ENCODE results near the gene DNAJC5G.
"Not testable (repeated sequence)": the region's sequence is repeated elsewhere in the genome, so short reads cannot be mapped to it uniquely, and the experiment has no call there.

The DNAJC5G gene

GRCh38 chr2:27272537-27273522 lies 2.4 kb upstream of the DNAJC5G start:
- DNase-seq (ENCODE audit: extremely low read depth in 1 of 2, low read depth in 1 of 2), result not testable (repeated sequence)

GRCh38 chr2:27278010-27278409 lies 2.8 kb downstream of the DNAJC5G start:
- no peak for DNase-seq (ENCODE audit: extremely low read depth in 1 of 2, low read depth in 1 of 2)

DNA sequence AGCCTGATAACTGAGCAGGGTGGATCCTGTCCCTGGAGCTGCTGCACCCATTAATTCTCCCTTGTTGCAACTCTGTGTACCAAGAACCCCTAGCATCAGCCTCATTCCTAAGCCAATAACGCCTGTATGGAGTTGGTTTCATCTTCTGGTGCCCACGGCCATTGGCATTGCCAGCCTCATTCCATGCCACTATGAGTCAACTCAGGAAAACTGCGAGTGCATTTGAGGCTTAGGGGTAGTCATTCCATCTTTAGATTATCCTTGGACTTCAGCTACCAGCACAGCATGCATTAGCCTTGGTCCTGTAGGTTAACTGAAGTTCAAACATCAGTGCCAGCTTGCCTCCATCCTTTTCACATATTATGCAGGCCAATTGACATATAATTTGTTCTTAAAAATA lies 5.6 kb downstream of the DNAJC5G start:
- DNase-seq (ENCODE audit: extremely low read depth in 1 of 2, low read depth in 1 of 2), result no peak

- no peak for DNase-seq (ENCODE audit: extremely low read depth in 1 of 2, low read depth in 1 of 2)
Measured at GRCh38 chr2:27281442-27281841, 6.2 kb downstream of the DNAJC5G start.

- DNase-seq (ENCODE audit: extremely low read depth in 1 of 2, low read depth in 1 of 2), result no peak
Measured at GRCh38 chr2:27281855-27282559, 6.8 kb downstream of the DNAJC5G start, which contains the start of gene TRIM54. TRIM54 (plus strand) TSS chr2:27282429; CDS start chr2:27282732, 303 bp downstream.

GRCh38 chr2:27282892-27283291 lies 7.7 kb downstream of the DNAJC5G start:
- DNase-seq (ENCODE audit: extremely low read depth in 1 of 2, low read depth in 1 of 2), result no peak

- no peak for DNase-seq (ENCODE audit: extremely low read depth in 1 of 2, low read depth in 1 of 2)
Measured at GRCh38 chr2:27284996-27285395, 9.8 kb downstream of the DNAJC5G start.

DNA sequence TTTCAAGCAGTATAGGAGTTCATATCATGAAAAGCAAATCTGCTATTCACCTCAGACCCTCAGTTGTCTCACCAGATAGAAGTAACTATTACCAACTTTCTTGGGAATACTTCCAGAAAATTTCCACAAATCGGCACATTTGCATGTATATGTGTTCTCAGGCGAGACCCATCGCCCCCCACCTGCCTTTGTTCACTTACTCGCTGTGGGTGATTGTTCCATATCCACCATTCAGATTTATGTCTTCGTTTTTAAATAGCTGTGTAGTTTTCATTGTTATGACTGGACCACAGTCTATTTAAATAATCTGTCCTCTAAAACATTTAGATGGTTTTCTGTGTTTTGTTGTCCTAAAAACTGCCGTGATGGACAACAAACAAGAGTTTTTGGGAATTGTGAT lies 10.2 kb downstream of the DNAJC5G start:
- no peak for DNase-seq (ENCODE audit: extremely low read depth in 1 of 2, low read depth in 1 of 2)

DNA sequence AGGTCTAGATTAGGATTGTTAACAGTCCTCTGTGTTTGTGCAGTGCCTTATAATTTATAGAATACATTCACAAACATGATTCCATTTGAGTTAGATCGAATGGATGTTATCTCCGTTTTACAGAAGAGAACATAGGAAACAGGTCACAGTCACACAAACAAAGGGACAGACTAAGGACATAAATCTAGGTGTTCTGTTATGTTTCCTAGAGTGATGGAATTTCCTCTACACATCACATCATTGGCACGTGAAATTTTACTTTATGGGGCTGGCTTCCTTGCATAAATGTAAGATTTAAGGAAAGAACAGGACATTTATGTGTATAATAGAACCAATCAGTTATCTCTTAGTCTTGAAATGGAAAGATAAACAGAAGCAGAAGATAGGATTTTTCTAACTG lies 13.4 kb downstream of the DNAJC5G start:
- no peak for DNase-seq (ENCODE audit: extremely low read depth in 1 of 2, low read depth in 1 of 2)

DNA sequence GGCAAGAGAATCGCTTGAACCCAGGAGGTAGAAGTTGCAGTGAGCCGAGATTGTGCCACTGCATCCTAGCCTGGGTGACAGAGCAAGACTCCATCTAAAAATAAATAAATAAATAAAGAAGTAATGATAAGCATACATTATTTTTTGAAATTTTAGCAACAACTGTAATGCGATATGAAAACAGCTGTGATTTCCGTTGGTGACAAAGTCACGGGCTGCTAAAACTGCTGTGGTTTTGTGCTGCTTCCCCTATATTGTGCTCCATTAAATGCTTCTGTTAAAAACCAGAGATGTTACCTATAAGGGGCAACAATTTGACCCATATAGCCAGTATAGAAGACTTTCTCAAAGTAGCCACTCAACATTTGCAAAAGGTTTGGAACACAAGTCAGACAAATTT lies 15.3 kb downstream of the DNAJC5G start:
- DNase-seq (ENCODE audit: extremely low read depth in 1 of 2, low read depth in 1 of 2), result no peak

- DNase-seq (ENCODE audit: extremely low read depth in 1 of 2, low read depth in 1 of 2), result no peak
Measured at GRCh38 chr2:27291865-27292264, 16.6 kb downstream of the DNAJC5G start.

GRCh38 chr2:27294928-27295327 lies 19.7 kb downstream of the DNAJC5G start:
- DNase-seq (ENCODE audit: extremely low read depth in 1 of 2, low read depth in 1 of 2), result no peak

DNA sequence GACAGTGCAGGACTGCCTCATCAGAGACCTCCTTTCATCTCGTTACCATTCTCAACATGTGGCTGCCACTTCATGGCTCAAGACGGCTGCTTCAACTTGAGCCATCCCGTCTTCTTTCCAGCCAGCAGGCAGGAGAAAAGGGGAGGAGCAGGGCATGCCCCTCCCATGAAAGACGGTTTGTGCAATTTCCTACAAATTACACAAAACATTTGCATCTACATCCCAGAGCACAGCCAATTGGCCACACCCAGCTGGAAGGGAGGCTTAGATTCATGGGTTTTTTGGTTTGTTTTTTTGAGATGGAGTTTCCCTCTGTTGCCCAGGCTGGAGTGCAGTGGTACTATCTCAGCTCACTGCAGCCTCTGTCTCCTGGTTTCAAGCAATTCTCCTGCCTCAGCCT lies 21.2 kb downstream of the DNAJC5G start:
- DNase-seq (ENCODE audit: extremely low read depth in 1 of 2, low read depth in 1 of 2), result no peak

DNA sequence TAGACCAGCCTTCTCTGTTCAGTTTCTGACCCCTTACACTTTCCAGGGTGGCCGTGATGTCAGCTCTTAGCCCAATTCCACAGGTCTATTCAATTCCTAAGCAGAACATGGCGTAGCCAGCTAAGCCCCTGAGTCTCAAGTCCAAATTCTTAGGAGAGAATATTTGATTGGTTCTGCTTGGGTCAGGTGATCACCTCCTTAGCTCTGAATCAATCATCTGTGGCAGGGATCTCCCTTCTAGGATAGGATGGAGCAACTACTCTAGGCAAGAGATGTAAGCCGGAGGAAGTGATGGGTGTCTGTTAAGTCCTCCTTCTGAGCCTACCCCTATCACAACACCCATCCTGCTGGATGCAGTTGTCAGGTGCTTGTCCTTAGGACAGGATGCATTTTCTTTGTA lies 22.0 kb downstream of the DNAJC5G start:
- DNase-seq (ENCODE audit: extremely low read depth in 1 of 2, low read depth in 1 of 2), result no peak

- DNase-seq (ENCODE audit: extremely low read depth in 1 of 2, low read depth in 1 of 2), result no peak
Measured at GRCh38 chr2:27298391-27299080, 23.3 kb downstream of the DNAJC5G start.

DNA sequence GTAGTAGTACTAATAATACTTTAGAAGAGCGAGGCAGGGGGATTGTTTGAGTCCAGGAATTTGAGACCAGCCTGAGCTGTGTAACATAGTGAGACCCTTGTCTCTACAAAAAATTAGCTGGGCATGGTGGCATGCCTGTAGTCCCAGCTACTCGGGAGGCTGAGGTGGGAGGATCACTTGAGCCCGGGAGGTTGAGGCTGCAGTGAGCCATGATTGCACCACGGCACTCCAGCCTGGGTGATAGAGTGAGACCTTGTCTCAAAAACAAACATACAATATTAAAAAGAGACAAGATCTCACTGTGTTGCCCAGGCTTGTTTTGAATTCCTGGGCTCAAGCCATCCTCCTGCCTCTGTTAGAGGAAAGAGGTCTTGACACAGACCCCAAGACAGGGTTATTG lies 25.4 kb downstream of the DNAJC5G start:
- DNase-seq (ENCODE audit: extremely low read depth in 1 of 2, low read depth in 1 of 2), result not testable (repeated sequence)

GRCh38 chr2:27303093-27304025 lies 28.1 kb downstream of the DNAJC5G start:
- no peak for DNase-seq (ENCODE audit: extremely low read depth in 1 of 2, low read depth in 1 of 2)

DNA sequence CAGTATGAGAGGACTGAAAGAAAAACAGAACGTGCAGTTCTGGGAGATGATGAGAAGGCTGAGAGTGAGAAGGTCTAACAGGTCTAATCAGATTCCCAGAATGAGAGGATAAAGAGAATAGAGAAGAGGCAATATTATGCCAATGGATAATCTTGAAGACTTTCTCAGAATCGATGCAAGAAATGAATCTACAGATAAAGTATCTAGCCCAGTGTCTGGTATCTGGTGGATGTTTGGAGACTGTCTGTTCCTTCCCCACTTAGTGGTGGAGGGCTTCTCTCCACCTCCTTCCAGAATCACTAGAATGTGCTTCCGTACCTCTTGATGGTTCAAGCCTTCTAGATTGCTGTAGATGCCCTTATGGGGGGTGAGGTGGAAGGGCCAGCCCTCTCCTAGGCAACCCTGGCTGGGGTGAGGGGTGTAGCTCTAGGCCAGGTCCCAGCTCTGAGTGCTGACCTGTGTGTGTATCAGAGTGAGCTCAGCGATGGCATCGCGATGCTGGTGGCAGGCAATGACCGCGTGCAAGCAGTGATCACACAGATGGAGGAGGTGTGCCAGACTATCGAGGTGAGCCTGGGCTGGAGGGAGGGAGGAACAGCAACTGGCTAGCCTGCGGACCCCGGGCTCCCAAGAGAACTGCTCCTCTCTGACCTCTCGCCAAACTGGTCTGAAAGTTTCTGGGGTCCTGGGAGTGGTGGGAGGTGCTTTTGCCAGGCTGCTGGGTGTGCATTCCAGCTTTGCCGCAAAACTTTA lies 29.4 kb downstream of the DNAJC5G start:
- DNase-seq (ENCODE audit: extremely low read depth in 1 of 2, low read depth in 1 of 2), result no peak

DNA sequence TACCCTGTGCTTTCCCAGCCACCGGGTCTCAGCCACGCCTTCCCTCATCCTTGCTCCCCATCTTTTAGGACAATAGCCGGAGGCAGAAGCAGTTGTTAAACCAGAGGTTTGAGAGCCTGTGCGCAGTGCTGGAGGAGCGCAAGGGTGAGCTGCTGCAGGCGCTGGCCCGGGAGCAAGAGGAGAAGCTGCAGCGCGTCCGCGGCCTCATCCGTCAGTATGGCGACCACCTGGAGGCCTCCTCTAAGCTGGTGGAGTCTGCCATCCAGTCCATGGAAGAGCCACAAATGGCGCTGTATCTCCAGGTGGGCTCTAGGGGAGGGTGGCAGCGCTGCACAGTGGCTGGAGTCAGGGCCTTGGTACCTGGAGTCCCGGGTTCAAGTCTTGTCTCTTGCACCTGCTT lies 30.3 kb downstream of the DNAJC5G start:
- DNase-seq (ENCODE audit: extremely low read depth in 1 of 2, low read depth in 1 of 2), result no peak

GRCh38 chr2:27306136-27306535 lies 30.9 kb downstream of the DNAJC5G start:
- no peak for DNase-seq (ENCODE audit: extremely low read depth in 1 of 2, low read depth in 1 of 2)

All from stimulated activated CD8-positive, alpha-beta memory T cell treated with anti-CD3 and anti-CD28 coated beads, Interleukin-7, amount 100 ng/mL, for 48 hours (primary cell).